Prostate gland (tissue), 2 donors: ENCODE results near the gene EPHB3. TPM values are rescaled to one million over a fixed set of nuclear protein-coding genes. Genes with fewer than 3 reads are reported as not detected.
A peak's percentile ranks its signal among the peaks of the same experiment; 100 is the strongest.

Experiments
- DNase-seq: peaks from one replicate; pipeline ENCODE4 v3.0.0-alpha.2; 2019; ENCODE audit warnings: low spot score
- H3K27ac ChIP-seq, 2 donors: fragments of 200-600 bp; sonication (generic); 2 replicates each; pipeline ENCODE4 v1.5.1; 2017 to 2019
- H3K27me3 ChIP-seq: fragments of 200-600 bp; sonication (generic); replicated peaks from 2 replicates; pipeline ENCODE4 v1.5.1; 2019; ENCODE audit not compliant: insufficient read depth
- H3K36me3 ChIP-seq, 2 donors: fragments of 200-600 bp; sonication (generic); 1 replicate in 1 of 2; 2 replicates in 1 of 2; pipeline versions ENCODE4 v1.5.1 to v1.8.1; 2017 to 2019
- H3K4me1 ChIP-seq: fragments of 200-600 bp; sonication (generic); replicated peaks from 2 replicates; pipeline ENCODE4 v1.5.1; 2019
- H3K4me3 ChIP-seq, 2 donors: fragments of 200-600 bp; sonication (generic); 2 replicates each; pipeline ENCODE4 v1.5.1; 2017 to 2019
- H3K9me3 ChIP-seq: fragments of 200-600 bp; sonication (generic); 2 replicates; pipeline ENCODE4 v1.5.1; 2017
- POLR2A ChIP-seq: fragments of 450-650 bp; IDR thresholded peaks from one replicate; pipeline ENCODE4 v1.6.1; 2016; ENCODE audit warnings: antibody characterized with exemption, mild to moderate bottlenecking
- POLR2AphosphoS5 ChIP-seq: sonication (generic); formaldehyde crosslinking; IDR thresholded peaks from one replicate; pipeline ENCODE4 v1.6.1; 2017; ENCODE audit warnings: antibody characterized with exemption
- WGBS: methylation state at CpG from one replicate; pipeline ENCODE4 v1.1.5; 2018; 5-methylcytosine and 5-hydroxymethylcytosine counted together
- intact Hi-C: fragments of 100-400 bp; cut with DNase I; formaldehyde crosslinking; loops from one replicate; pipeline ENCODE4 v1.14.2; 2022
- total RNA-seq, 2 donors: library from RNA; depleted of rRNA; stranded (reverse); fragments of >200 nt; gene quantifications; one replicate each; pipeline ENCODE4 v1.1.0, GENCODE V29; 2016
- TF ChIP-seq, protein P1 (sequence below), 4 experiments: fragments of 200-600 bp in 2 of 4; fragments of 450-650 bp in 2 of 4; sonication (generic) in 2 of 4; IDR thresholded peaks; 1 replicate in 3 of 4; 2 replicates in 1 of 4; pipeline ENCODE4 v1.5.1; 2016 to 2019; ENCODE audit warnings: antibody characterized with exemption in 4 of 4, mild to moderate bottlenecking in 2 of 4, moderate library complexity in 2 of 4

Gene EPHB3
- total RNA-seq, 2 donors from 2014 or later = 11.9 to 25.2 TPM

DNA sequence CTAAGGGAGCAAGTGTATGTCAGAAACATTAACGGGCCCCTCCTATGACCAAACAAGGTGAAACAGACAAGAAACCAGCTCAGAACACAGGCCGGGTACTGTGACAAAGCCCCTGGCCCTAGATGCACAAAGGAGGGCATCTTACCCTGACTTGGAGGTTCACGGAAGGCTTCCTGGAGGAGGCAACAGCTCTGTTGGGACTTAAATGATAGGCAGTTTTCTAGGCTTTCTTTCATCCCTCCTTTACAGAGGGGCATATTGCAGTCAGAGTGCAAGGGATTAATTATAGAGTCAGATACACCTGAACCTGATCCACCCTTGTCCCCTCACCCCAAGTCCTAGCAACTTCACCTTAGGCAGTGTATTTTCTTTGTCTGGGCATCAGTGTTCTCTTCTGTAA lies 8.4 kb downstream of the EPHB3 start:
- H3K27me3 ChIP-seq = no peaks in the 10 kb centered on the region
- DNase-seq = no peak
- no peak for TF ChIP-seq POLR2AphosphoS5
- TF ChIP-seq POLR2A = no peak
- TF ChIP-seq, protein P1, sequence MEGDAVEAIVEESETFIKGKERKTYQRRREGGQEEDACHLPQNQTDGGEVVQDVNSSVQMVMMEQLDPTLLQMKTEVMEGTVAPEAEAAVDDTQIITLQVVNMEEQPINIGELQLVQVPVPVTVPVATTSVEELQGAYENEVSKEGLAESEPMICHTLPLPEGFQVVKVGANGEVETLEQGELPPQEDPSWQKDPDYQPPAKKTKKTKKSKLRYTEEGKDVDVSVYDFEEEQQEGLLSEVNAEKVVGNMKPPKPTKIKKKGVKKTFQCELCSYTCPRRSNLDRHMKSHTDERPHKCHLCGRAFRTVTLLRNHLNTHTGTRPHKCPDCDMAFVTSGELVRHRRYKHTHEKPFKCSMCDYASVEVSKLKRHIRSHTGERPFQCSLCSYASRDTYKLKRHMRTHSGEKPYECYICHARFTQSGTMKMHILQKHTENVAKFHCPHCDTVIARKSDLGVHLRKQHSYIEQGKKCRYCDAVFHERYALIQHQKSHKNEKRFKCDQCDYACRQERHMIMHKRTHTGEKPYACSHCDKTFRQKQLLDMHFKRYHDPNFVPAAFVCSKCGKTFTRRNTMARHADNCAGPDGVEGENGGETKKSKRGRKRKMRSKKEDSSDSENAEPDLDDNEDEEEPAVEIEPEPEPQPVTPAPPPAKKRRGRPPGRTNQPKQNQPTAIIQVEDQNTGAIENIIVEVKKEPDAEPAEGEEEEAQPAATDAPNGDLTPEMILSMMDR (IDR thresholded peaks at IDR 0.05) = no peak
- WGBS = 61% methylated on average over 3 of the region's 3 CpGs
- H3K4me3 ChIP-seq = no peak overlapping the region
- peak overlapping the region; percentile 54 to 74 for H3K27ac ChIP-seq
- H3K4me1 ChIP-seq = peaks cover 25% of the 10 kb centered on the region
- intact Hi-C loops = no loop called here
- no peaks in the 10 kb centered on the region for H3K9me3 ChIP-seq
- H3K36me3 ChIP-seq = no peaks in the 10 kb centered on the region

GRCh38 chr3:184570489-184570888 lies 8.9 kb downstream of the EPHB3 start:
- TF ChIP-seq, protein P1 (IDR thresholded peaks at IDR 0.05) = no peak
- no peak for TF ChIP-seq POLR2A
- no peak for TF ChIP-seq POLR2AphosphoS5
- no peaks in the 10 kb centered on the region for H3K27me3 ChIP-seq
- no peak for DNase-seq
- peaks cover 21% of the 10 kb centered on the region for H3K4me1 ChIP-seq
- H3K36me3 ChIP-seq = no peaks in the 10 kb centered on the region
- WGBS = 83% methylated on average over 6 of the region's 6 CpGs
- H3K27ac ChIP-seq = no peak overlapping the region
- no peak overlapping the region for H3K4me3 ChIP-seq
- no peaks in the 10 kb centered on the region for H3K9me3 ChIP-seq
- intact Hi-C loops = no loop called here

- 76% methylated on average over 12 of the region's 12 CpGs for WGBS
- intact Hi-C loops = no loop called here
Observed at GRCh38 chr3:184571750-184572377, 10.3 kb downstream of the EPHB3 start.

GRCh38 chr3:184572633-184573270 lies 11.2 kb downstream of the EPHB3 start:
- intact Hi-C loops = no loop called here
- Histone ChIP-seq H3K4me1 (peaks cover 9% of the 10 kb centered on the region), H3K4me3 (no peak overlapping the region), H3K9me3 (no peaks in the 10 kb centered on the region), H3K27me3 (no peaks in the 10 kb centered on the region), H3K36me3 (peaks cover 0 to 4% of the 10 kb centered on the region in 2 donors), H3K27ac (no peak overlapping the region)
- TF ChIP-seq POLR2A (no peak), POLR2AphosphoS5 (no peak)
- TF ChIP-seq, protein P1 (IDR thresholded peaks at IDR 0.05) = no peak
- WGBS = 85% methylated on average over 33 of the region's 33 CpGs
- no peak for DNase-seq

More at GRCh38 chr3:184571750-184572377, 10.3 kb downstream of the EPHB3 start:
- no peak for DNase-seq
- Histone ChIP-seq H3K4me3 (no peak overlapping the region), H3K9me3 (no peaks in the 10 kb centered on the region), H3K27ac (no peak overlapping the region), H3K27me3 (no peaks in the 10 kb centered on the region), H3K36me3 (peaks cover 0 to 3% of the 10 kb centered on the region in 2 donors), H3K4me1 (peaks cover 9% of the 10 kb centered on the region)
- TF ChIP-seq POLR2A (no peak), POLR2AphosphoS5 (no peak)

GRCh38 chr3:184574515-184575417 lies 13.2 kb downstream of the EPHB3 start:
- intact Hi-C loops = no loop called here
- H3K27ac ChIP-seq = no peak overlapping the region
- H3K4me3 ChIP-seq = no peak overlapping the region
- H3K36me3 ChIP-seq = peaks cover 4 to 7% of the 10 kb centered on the region in 2 donors
- DNase-seq = no peak
- H3K9me3 ChIP-seq = no peaks in the 10 kb centered on the region
- TF ChIP-seq POLR2AphosphoS5 = no peak
- TF ChIP-seq, protein P1 (IDR thresholded peaks at IDR 0.05) = no peak
- no peak for TF ChIP-seq POLR2A
- no peaks in the 10 kb centered on the region for H3K4me1 ChIP-seq
- 61% methylated on average over 15 of the region's 15 CpGs for WGBS
- H3K27me3 ChIP-seq = no peaks in the 10 kb centered on the region
